Germinal center (tissue), 1 donor: ENCODE data around the gene THSD7A.
"Not testable (repeated sequence)": the region's sequence is repeated elsewhere in the genome, so short reads cannot be mapped to it uniquely, and the experiment has no call there.

ENCODE experiments used
- DNase-seq: peaks from one replicate; pipeline ENCODE4 v3.0.0; 2012; ENCODE audit warnings: mixed read lengths, low spot score

THSD7A gene

DNA sequence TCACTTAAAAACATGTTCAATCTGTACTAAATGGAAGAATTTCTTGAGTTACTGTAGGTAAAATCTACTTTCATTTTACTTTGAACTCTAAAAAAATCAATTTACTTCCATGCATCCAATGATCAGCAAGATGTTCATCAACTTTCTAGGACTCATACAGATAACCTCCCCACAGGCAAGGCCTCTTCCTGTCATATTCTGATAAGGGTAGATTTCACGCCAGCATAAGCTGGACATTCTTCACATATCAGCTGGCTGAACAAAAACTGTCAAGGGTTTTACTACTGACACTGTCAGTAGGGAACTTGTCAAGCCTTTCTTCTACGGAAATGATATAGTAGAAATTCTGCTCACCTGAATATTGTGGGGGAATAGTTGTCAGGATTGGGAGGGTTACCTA, 244.9 kb downstream of the THSD7A start:
- DNase-seq: no peak

DNA sequence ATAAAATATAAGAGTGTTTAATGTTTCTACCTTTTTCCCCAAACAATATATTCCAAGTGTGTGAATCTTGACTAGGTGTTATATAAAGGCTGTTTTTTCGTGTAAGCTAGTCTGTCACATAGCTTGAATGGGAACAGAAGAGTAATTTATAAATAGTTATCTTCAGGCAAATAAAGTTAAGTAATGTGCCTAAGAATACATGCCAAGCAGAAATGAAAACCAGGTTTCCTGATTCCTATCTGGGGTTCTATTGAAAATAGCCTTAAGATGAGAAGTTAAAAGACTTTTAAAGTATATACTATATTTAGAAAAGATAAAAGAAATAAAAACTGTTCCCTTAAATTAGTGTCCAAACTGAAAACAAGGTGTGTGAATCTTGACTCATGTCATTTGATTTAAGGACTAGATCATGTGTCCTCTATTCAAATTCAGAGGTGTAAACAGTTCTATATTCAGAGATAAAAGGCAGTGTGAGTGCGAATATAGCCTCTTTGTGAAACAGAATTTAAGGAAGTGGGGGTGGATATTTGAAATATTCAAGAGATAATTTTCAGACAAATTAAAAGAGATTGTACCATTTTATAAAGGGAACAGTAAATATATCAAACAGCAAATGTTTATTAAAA, 247.5 kb downstream of the THSD7A start:
- no peak for DNase-seq

DNA sequence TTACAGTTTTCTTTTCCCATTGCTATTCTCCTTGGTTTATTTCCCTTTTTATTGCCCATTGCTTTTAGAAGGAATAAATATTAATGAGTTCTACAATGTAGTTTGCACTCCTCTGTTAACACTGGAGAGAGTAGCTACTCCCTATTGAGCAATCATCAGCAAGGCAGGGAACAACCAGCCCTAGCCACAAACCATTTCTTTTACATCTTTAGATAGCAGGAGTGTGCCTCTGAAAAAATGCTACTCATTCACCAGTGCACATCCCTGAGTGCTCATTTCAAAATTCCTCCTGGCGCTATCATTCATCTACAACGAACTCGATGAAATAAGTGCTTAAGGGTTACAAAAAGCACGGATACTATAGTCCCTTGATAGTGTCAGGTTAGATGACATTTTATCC, 252.9 kb downstream of the THSD7A start:
- no peak for DNase-seq

DNA sequence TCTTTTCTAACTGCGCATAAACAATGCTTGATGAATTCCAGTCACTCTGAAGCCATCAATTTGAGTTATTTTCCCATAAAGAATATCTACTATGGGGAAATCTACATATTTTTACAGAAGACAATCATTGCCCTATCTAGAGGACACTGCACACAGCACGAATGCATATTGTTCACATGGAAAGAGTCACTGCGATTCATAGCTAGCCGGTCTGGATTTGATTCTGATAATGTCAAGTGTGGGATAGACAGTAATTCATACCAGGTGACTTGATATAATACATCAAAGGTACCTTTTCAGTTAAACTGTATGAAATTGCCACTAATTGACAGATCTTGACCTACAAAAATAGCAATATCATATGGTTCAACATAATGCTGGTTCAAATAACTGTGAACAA, 255.7 kb downstream of the THSD7A start:
- DNase-seq: no peak

DNA sequence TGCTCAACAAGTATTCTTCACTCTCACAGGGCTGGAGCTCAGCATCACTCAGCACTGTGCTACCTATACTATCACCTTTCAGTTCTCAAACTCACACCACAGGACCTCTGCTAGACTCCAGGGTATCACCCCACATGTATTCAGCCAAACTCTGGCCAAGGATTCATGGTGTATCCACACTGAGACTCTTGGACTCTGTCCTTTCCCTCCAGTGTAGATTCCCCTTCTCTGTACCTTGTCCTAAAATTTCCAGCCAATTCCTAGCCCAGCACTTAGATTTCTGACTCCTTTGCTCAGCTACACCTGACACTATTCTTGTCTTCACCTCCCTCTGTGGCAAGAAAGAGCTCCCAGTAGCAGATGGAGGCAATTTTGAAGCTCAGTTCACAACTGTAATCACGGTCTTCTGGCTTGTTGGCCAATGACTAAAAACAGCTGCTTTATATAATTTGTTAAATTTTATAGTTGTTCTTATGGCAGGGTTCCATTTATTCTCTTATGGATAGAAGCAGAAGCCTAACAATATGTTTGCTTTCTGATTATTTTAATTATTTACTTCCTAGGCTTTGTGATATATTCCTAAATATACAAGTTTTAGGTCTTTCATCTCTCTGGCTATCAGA, 258.8 kb downstream of the THSD7A start:
- no peak for DNase-seq

DNA sequence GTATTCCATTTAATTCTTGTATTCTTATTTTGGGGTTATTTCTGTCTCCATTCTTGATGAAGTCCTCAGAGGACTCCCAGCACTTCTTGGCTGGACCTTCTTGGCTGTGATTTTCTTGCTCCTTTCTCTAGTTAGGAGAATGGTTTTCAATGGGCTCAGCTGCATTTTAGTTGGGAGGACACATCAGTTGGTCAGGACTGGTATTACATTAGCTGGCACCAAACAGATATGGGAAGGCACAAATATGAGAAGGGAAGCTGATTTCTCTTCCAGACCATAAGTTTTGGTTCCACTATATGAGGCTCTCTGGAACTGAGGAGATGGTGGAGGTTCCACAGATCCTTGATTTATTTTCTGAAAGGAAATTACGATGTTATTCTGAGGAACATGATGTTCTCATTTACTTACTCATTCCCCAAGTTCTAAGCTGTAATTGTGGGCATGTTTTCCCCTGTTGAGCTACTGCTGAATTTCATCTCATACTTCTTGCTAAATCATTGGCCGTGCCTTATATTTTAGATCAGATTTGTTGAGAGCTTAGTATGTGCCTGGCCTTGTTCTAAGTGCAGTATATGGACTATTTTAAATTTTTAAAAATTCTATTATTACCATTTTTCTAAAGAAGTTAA, 261.0 kb downstream of the THSD7A start:
- no peak for DNase-seq

DNA sequence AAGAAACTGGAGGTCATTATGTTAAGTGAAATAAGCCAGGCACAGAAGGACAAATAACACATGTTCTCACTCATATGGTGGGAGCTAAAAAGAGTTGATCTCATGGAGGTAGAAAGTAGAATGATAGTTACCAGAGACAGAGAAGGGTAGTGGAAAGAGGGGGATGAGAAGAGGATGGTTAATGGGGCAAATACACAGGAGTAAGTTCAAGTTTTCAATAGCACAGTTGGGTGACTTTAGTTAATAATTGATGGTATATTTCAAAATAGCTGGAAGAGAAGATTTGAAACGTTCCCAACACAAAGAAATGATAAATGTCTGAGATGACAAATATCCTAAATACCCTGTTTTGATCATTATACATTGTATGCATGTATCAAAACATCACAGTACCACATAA, 261.8 kb downstream of the THSD7A start:
- no peak for DNase-seq

DNA sequence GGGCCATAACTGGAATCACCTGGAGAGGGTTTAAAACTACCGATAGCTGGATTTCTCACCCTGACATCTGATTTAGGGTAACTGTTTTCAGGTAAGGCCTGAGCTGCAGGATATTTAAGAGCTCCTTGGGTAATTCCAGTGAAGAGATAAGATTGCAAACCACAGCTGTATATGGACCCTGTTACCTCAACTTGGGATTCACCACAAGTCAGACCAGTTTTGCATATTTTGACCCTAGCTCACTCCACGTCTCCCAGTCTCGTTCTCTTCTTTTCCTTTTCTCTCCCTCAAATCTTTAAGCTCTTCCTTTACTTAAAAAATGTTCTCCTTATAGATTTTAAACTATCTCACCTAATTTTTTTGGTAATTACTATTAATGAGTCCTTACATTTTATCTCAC, 264.4 kb downstream of the THSD7A start:
- no peak for DNase-seq

DNA sequence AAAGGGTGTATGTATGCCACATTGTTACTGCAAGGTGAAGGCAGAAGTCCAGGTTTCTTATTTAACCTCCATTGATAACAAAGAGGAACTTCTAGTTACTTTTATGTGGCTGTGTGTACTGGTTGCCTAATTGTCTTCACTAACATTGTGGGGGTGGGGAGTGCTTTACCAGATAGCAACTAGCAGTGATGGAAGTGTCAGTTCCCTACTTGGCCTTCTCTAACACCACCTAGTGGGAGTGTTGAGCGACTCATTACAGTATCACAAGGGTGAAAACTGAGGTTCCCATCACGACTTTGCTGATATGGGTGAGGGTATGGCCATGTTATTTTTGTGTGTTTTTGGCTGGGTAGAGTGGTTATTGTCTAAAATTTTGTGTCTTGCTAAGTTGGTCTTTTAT, 274.4 kb downstream of the THSD7A start:
- peak; percentile 10 for DNase-seq

DNA sequence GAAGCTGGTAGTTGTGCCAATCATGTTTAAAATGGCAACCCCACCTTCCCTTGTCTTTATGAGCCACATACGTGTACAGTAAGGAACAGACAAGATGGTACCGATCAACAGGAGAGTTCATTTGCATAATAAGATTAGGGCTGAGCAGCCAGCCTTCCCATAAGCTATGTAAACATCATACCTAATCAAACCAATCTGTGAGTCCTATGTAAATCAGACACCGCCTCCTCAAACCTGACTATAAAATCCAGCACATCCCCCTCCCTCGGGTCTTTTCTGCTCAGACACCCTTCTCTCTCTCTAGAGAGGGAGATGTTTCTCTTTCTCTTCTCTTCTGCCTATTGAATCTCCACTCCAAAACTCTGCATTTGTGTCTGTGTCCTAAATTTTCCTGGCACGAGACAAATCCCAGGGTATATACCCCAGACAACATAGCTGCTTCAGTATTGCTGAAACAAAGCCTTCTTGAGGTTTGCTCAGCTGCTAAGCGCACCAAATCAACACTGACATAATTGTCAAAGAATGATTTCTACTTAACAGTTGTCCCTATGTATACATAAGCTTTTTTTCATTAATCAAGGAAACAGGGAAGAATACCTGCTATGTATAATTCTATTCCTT, 279.2 kb downstream of the THSD7A start:
- no peak for DNase-seq

DNA sequence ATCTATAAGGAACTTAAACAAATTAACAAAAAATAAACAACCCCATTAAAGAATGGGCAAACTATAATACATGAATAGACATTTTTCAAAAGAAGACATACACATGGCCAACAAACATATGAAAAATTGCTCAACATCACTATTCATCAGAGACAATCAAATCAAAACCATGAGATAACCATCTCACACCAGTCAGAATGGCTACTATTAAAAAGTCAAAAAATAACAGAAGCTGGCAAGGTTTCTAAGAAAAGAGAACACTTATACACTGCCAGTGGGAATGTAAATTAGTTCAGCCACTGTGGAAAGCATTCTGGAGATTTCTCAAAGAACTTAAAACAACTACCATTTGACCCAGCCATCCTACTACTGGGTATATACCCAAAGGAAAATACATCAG, 280.5 kb downstream of the THSD7A start:
- DNase-seq: no peak

DNA sequence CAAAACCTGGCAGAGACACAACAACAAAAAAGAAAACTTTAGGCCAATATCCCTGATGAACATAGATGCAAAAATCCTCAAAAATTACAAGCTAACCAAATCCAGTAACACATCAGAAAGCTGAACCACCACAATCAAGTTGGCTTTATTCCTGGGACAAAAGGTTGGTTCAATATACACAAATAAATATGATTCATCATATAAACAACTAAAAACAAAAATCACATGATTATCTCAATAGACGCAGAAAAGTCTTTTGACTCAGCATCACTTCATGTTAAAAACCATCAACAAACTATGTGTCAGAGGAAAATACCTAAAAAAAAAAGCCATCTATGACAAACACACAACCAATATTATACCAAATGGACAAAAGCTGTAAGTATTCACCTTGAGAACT, 283.5 kb downstream of the THSD7A start:
- DNase-seq: no peak

DNA sequence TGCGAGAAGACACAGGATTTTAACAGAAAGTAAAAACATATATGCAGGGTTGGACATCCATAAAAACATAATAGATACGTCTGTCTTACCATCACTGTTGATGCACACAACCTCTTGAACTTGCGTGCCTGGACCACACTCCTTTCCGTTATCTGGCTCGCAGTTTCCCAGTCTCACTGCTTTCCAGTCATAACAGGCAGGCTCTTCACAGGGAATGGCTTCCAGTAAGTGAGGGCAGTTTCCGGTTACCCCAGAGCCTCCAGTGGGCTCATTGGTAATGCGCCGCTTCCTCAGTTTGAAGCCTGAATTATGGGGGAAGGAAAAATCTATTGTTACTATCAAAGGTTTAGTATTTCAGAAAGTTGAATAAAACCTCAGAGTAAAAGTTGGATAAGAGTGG, 290.7 kb downstream of the THSD7A start:
- DNase-seq: no peak

DNA sequence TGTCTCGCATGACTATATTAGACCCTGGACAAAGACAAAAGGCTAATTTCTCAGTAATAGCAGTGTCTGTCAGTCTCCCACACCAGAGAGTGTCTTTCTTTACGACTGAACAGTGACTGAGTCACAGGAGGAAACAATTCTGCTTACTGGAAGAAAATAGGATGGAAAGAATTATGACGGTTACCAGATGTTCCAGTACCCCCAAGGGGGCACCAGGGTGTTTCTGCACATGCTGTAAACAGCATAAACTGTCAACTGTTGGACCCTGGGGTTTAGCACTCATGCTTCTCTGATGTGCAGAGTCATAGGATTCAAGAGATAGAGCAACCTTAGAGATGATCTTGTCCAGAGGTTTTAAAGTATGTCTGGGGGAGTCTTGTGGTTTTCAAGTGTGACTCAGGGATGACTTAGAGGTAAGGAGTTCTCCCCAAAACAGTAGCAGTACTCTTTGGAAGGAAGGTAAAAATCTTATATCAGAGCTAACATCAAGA, 291.7 kb downstream of the THSD7A start:
- no peak for DNase-seq

DNA sequence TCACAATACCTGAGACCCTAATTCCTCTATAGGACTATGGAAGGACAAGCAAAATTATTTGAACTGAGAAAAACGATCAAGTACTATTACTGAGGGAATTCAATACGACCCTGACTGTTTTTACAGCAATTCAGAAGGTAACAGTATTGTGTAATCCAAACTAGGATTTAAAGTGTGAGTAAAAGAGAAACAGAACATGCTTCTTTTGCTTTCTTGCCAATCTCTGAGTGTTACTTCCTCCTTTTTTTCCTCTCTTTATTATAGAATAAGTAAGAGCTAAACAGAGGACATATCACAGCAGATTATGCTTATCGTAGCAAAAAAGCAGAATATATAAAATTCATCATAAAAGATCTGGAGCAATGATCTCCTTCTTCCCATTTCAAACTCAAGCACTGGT, 292.1 kb downstream of the THSD7A start:
- DNase-seq: no peak

DNA sequence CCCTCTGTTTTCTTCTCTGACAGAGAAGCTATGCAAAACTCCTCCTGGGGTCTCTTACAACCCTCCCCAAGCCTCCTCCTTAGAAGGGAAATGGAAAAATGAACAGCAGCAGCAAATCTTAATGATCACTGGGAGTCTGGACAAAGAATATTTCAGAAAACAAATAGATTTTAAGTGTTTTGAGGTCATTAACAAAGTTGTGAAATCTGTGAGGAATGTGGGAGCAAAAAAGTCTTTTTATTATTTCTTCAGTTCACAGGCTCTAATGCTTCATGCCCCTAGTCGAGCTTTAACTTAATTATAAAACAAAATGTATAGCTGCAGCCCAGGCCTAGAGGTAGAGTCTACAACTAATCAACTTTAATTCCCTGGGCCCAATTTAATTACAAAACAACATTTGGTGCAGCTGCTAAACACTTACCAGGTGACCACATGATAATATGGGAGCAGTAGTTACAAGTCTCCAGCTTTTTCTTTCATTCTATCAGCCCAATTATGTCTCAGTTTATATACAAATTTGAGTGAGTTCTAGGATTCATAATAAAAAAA, 293.2 kb downstream of the THSD7A start:
- DNase-seq: no peak

DNA sequence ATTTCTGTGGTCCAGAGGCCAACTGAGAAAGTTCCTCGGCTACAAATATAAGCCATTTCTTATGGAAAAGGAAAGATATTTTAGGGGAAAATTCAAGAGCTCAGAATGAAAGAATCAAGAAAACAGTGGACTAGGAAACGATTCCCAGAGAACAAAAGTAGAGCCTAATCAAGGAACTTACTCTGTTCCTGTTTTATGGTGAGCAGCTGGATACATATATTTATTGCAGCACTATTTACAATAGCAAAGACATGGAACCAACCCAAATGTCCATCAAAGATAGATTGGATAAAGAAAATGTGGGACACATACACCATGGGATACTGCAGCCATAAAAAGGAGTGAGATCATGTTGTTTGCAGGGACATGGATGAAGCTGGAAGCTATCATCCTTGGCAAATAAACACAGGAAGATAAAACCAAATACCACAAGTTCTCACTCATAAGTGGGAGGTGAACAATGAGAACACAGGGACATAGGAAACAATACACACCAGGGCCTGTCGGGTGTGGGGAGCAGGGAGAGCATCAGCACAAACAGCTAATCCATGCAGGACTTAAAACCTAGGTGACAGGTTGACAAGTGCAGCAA, 298.7 kb downstream of the THSD7A start:
- DNase-seq: no peak

DNA sequence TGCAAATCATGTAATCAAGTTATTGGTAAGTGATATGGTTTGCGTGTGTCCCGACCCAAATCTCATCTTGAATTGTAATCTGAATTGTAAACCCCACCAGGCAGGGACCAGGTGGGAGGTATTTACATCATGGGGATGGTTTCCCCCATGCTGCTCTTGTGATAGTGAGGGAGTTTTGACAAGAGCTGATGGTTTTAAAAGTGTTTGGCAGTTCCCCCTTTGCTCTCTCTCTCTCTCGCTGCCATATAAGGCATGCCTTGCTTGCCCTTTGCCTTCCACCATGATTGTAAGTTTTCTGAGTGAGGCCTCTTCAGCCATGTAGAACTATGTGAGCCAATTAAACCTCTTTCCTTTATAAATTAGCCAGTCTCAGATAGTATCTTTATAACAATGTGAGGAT, 302.6 kb downstream of the THSD7A start:
- no peak for DNase-seq

DNA sequence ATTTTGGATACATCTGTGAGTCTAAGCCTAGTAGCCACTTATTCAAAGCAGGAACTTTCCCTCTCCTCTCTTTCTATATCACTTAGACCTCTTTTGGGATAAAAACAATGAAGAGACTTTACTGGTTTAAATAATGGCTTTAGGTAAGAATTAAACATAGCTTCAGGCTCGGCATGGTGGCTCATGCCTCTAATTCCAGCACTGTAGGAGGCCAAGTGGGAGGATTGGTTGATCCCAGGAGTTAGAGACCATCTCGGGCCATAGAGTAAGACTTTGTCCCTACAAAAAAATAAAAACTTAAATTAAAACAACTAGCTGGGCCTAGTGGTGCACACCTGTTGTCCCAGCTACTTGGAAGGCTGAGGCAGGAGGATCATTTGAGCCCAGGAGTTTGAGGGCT, 304.3 kb downstream of the THSD7A start:
- no peak for DNase-seq

DNA sequence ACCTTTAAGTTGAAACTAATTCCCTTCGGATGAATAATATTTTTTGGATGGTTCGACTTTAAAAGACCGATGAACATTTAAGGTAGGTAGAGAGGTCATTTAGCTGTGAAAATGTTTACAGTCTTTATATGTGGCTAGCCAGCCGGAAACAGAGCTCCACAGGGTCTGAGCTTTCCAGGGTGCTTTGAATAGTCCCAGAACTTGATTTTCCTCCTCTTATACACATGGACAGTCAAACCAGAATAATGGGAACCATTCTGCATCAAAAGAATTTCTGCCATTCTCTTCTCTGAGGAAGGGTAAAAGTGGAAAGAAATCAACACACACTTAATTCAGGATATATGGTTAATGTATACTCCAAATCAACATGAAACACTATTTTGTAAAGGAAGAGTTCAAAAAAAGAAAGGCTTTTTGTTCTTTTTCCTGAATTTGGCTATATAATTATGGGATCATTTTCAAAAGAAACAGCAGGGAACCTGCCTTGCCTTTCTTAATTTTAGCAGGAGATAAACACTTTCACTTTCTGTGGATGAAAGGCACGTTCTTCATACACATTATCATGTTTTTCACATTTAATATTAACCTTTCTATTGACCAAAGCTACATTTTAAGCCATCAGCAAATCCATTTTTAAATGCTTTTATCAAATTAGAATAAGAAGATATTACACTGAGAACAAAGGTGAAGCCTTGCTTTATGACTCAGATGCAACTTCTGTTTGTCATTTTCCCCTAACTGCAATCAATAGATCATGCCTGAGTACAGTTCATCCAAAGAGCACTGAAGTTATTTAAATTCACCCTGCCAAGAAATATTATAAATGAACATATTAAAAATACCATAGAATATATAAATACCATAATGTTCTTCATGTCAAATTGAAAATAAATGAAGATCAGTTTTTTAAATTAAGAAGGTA, 307.3 kb downstream of the THSD7A start:
- DNase-seq: no peak

DNA sequence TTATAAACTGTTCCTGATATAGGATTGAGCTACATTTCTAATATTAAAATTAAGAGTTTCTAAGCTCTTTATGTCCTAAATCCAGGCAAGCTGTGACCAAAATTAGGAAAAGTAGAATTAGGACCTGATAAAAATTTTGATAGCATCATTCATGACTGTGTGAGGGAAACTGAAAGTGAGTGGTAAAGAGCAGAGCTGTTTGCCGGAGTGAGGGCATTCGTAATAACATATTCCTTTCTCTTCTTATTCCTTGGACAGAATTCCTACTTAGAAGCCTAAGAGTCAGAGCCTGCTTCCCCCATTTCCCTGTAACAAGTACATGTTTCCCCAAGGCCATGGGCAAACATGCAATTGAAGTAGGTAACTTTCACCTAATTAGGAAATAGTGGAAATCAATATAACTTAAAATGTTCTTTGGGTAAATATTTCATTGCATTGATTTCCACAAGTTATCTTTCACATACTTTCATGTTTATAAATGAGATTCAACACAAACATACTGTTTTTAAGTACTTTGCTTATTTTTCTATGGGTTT, 310.0 kb downstream of the THSD7A start:
- DNase-seq: not testable (repeated sequence)
